GM19452 (cell line): ENCODE measurements around the gene CD2AP.
"Not testable (repeated sequence)": the region's sequence is repeated elsewhere in the genome, so short reads cannot be mapped to it uniquely, and the experiment has no call there.

ENCODE experiments used
- ATAC-seq: cut with Tn5 transposase; IDR thresholded peaks from one replicate; pipeline ENCODE4 v1.9.1; 2021; ENCODE audit not compliant: unreplicated experiment

The CD2AP gene

DNA sequence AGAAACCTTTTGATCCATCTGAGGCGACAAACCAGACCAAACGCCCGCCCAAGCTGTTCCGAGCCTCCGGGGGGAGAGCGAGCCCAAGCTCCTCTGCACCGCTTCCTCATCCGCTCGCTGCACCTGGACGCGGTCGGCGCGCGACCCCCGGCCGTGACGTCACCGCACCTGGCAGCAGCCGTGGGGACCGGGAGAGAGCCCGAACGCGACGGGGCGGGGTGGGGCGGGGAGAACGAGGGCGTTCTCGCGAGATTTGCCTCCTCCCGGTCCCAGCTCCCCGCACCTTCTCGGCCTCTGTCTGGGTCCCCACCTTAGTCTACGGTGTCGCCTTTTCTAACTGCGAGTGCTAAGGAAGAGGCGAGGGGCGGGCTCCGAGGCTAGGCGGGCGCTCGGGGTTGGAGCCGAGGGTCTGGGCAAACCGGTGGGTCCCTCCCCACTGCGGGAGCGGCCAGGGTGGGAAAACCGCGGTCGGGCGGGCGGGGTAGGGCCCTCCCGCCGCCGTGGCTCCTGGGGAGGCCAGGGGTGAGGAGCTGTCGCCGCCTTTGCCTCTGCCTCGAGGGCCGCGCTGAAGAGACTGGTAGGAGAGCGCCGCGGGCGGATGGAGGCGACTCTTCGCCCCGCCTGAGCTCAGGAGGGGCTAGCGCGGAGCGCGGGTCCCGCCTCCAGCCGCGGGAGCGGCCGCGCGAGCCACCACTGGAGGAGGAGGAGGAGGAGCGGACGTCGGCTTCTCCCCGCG is at the start of gene CD2AP:
Gene CD2AP, plus strand, starts transcription at position 293 of the 736 bp plus-strand sequence. CDS start 456 bp downstream, outside the sequence.
- peak; percentile 77 for ATAC-seq

- ATAC-seq, result no peak
Observed at GRCh38 chr6:47428288-47428687, 49.3 kb upstream of the CD2AP start.

DNA sequence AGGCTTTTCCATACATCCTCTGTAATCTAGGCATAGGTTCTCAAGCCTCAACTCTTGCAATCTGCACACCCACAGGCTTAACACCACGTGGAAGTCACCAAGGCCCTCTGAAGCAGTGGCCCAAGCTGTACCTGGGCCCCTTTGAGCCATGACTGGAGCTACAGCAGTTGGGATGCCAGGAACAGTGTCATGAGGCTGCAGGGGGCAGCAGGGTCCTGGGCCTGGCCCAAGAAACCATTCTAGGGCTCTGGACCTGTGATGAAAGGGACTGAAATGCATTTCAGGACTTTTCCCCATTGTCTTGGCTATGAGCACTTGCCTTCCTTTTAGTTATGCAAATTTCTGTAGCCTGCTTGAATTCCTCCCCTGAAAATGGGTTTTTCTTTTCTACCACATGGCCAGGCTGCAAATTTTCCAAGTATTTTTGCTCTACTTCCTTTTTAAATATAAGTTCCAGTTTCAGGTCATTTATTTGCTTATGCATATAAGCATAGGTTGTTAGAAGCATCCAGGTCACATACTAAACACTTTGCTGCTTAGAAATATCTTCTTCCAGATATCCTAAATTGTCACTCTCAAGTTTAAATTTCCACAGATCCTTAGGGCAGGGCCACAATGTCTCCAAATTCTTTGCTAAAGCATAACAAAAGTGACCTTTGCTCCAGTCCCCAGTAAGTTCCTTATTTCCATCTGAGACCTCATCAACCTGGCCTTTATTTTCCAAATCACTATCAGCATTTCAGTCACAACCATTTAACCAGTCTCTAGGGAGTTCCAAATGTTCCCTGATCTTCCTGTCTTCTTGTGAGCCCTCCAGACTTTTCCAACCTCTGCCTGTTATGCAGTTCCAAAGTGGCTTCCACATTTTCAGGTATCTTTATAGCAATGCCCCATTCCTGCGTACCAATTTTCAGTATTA is 48.6 kb upstream of the CD2AP start:
- no peak for ATAC-seq

- no peak for ATAC-seq
Observed at GRCh38 chr6:47434372-47435253, 43.0 kb upstream of the CD2AP start.

DNA sequence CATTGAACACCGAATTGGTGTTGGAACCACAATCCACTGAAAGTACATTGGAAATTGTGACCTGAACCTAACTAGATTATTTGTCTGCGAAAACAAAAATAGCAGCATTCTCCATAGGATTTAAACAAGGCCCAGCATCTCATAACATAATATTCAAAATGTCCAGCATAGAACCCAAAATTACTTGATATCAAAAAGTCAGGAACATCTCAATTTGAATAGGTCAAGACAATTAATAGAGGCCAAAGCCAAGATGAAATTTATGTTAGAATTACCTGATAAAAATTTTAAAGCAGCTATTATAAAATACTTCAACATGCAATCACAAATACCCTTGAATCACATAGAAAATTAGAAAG is 42.4 kb upstream of the CD2AP start:
- ATAC-seq, result no peak

- ATAC-seq, result peak; percentile 67
Observed at GRCh38 chr6:47437592-47437991, 40.0 kb upstream of the CD2AP start.

DNA sequence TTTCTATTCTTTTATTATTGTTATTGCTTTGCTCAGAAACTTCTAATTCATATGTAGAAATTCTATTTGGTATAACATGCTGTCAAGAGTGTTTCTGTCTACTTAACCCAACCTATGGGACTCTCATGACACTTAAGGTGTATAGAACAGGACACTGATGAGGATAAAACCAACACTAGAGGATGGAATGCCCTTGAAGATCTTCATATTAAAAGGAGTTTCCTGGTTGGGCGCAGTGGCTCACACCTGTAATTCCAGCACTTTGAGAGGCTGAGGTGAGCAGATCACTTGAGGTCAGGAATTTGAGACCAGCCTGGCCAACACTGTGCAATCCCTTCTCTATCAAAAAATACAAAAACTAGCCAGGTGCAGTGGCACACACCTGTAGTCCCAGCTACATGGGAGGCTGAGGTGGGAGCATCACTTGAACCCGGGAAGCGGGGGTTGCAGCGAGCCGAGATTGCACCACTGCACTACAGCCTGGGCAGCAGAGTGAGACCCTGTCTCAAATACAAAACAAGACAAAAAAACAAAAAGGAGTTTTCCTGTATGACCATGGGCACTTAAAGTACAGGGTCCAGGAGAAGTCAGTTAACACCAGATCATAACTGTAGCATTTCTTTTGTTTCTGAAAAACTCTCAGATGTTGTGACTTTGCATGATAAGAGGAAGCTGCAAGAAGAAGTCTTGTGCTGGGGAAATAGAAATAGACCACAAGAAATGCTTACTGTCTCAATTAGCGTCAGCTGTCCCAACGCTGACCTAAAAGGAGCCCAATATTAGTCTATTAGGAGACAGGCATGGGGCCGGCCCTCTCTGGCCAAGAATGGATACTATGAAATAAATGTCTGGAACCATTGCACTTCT is 38.9 kb upstream of the CD2AP start:
- peak; percentile 74 for ATAC-seq

DNA sequence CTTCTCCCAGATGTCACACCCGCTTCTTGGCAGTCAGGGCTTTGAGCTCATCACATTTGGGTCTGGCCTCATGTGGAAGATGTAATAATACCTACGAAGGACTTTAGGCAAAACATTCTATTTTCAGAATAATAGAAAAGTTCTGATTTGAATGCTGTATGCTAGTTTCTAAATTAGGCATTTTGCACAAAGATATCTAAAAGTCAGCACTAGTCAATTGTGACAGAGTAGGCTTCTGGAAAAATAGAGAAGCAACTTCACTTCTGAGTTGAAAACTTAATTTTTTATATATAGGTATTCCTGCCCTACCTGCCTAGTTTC is 38.3 kb upstream of the CD2AP start:
- peak; percentile 23 for ATAC-seq

DNA sequence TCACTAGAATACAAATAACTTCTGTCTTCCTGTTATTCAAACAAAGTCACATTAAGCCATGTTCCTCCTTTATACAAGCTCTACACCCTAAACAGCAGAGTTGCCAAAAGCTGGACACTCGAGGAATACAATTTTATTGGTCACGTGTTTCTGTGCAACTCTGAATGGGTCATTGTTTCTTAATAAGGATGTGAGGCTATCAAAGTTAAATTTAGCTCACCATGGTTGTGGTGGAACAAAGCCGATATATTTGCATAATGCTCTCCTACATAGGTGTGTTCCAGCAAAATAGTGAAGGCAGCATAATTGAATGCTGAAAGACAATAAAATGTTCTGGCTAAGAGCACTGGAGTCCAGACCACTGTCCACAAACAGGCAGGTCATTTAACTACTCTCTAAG is 36.9 kb upstream of the CD2AP start:
- peak; percentile 56 for ATAC-seq

DNA sequence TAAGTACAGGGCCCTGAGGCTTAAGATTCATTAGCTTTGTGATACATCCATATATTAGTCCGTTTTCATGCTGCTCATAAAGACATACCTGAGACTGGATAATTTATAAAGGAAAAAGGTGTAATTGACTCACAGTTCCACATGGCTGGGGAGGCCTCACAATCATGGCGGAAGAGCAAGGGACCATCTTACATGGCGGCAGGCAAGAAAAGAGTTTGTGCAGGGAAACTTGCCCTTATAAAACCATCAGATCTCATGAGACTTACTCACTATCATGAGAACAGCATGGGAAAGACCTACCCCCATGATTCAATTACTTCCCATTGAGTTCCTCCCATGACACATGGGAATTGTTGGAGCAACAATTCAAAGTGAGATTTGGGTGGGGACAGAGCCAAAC is 32.6 kb upstream of the CD2AP start:
- not testable (repeated sequence) for ATAC-seq

GRCh38 chr6:47446669-47447330 is 30.8 kb upstream of the CD2AP start:
- ATAC-seq, result no peak

DNA sequence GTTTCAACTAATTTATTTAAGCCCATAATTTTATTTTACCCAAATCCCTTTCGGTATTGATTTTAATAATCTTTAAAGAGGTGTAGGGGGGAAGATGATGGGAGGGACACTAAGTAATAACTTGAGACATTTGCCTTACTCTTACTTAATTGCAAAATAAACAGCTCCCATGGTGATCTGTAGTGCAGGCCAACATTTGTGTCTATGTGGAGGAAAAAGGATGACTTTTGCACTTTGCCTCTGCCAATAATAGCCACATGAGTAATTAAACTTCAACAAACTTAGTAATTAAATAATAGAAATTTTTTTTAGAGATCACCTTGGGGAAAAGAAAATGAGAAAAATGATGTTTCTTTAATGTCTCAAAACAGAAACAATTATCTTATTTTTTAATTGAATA is 29.9 kb upstream of the CD2AP start:
- no peak for ATAC-seq

DNA sequence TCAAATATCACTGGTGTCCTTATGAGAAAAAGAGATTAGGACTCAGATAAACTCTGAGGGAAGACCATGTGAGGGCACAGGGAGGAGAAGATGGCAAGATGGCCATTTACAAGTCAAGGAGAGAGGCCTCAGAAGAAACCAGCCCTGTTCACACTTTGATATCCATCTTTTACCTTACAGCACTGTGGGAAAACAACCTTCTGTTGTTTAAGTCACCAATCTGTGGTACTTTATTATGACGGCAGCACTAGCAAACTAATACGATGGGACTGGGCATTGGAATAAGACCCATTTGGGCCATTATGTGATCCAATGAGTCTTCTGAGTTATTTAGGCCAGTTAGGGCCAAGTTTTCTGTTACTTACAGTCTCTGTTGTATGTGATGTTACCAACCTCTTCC is 26.4 kb upstream of the CD2AP start:
- no peak for ATAC-seq

- no peak for ATAC-seq
Observed at GRCh38 chr6:47452899-47453298, 24.7 kb upstream of the CD2AP start.

GRCh38 chr6:47453372-47453936 is 24.1 kb upstream of the CD2AP start:
- ATAC-seq, result no peak

GRCh38 chr6:47454713-47455396 is 22.7 kb upstream of the CD2AP start:
- no peak for ATAC-seq

DNA sequence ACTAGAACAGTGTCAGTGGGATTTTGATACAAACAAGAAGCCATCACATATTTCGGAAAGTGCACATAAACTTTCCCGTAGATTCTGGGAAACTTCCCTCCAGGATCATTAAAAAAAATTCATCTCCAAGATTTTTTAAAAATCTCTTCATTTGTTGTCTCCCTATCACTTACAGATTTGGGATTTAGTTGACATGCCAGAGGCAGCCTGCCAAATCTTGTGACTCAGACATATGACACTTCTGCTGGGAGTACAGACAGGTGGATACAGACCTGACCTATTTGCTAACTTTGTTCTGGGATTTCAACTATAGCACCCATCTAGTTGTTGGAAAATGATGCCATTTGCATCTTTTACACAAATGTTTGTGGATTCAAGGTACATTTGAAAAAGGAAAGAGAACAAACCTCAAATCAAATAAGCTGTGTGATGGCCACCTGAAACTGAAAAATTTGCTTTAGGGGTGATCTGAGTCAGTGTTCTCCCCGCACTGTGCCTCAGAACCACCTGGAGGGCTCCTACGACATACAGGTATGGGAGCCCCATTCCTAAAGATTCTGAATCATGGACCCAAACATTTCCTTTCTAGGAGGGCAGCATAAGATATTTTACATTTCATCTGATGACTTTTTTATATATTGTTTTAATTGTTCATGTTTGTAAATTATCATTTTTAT is 21.9 kb upstream of the CD2AP start:
- peak; percentile 80 for ATAC-seq

DNA sequence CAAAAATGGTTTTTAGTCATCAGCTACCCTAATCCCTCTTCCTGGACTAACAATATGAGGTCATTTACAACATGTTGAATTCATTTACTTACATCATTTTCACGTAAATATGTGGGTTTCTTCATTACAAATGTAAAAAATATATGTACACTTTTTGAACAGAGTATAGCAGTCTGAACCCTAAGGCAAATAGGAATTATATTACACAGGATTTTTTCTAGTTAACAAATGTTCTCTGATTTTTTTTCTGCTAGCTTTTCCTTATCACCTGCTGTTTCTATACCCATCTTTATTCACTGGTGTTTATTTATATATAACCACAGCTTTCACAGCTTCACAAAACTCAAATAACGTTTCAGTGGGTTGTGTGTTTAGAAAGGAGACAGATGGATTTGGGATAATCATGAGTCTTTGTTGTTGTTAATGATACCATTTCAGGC is 21.0 kb upstream of the CD2AP start:
- ATAC-seq, result no peak
